Activated CD4-positive, alpha-beta T cell treated with anti-CD3 and anti-CD28 coated beads, Interleukin-2, amount 50 U/mL, for 1 hour (primary cell): ENCODE data around the gene HPF1.
"Not testable (repeated sequence)": the region's sequence is repeated elsewhere in the genome, so short reads cannot be mapped to it uniquely, and the experiment has no call there.

Source experiments
- DNase-seq: peaks from one replicate; pipeline ENCODE4 v3.0.0-alpha.2; 2020

HPF1 gene

GRCh38 chr4:169757575-169758184, at the start of gene HPF1:
Gene HPF1, minus strand, starts transcription at chr4:169757944. Its CDS starts 67 bp downstream, at chr4:169757877.
- DNase-seq = peak; percentile 95

DNA sequence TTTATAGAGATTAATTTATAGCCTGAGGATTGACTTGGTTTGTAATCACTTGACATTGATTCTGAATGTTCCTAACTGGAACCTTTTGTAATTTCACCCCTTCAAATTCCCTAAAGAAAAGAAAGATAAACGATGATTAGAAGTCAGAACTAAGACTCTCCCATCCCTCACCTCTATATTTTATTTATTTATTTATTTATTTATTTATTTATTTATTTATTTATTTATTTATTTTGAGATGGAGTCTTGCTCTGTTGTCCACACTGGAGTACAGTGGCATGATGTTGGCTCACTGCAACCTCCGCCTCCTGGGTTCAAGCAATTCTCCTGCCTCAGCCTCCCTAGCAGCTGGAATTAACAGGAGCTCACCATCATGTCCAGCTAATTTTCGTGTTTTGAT, 49.0 kb upstream of the HPF1 start:
- not testable (repeated sequence) for DNase-seq

DNA sequence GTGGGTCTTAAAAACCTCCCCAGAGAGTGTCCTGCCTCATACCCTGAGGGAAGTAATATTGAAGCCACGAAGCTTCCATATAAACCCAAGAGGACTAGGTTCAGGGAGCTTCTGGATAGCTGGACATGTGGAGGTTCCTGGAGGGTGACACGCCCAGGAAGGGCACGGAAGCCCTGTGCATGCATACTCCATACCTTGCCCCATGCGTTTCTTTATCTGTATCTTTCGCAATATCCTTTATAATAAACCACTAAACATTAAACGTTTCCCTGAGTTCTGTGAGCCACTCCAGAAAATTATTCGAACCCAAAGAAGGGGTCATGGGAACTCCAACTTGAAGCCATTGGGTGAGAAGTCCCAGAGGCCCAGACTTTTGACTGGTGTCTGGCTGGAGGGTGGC, 45.7 kb upstream of the HPF1 start:
- no peak for DNase-seq

DNA sequence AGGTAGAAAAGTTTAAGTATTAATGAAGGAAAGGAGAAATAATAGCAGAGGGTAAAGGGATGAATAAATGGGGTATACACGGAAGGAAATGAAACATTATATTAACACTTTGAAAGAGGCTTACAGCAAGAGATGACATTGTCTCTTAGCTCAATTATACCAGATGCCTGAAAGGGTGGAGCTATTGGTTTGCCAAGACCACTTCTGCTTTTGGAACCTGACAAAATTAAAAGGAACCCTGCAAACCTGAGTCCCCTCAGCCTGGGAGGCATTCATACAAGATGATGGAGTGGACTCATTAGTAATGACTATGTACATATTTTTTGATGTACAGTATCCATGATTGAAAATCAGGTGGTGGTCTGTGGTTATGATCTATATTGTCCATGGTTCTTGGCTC, 45.1 kb upstream of the HPF1 start:
- DNase-seq = no peak

DNA sequence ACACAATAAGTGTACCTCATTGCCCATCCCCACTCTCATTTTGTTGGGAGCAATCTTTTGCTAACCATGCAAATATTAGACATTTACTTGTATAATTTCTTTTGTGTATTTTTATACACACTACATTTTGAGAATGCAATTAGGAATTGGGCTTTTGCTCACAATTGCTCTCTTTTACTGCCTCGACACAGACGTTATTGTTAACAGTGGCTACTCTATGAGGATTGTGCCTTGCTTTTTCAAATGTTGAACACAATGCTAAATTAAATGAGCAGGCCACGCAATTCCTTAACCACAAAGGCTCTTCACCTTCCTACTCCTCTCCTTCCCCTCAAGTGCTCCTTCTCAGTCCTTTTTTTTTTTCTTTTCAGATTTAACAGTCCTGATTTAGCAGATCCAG, 42.8 kb upstream of the HPF1 start:
- no peak for DNase-seq

DNA sequence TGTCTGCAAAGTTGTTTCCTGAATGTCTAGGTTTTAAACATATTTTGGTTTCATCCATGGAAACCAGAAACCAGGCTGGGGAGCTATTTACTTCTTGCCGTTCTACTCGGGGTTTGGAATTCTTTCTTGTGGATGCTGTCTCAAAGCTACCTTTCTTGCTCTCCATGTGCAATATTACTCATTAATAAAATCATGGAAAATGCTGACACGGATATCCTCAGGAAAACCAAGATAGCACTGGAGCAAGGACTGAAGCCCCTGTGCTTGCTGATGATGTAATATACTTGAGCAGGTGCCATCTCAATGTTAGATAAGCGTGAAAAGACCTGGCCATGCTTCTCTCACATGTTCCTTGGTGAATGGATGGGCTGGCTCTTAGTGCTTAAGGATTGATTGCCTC, 41.5 kb upstream of the HPF1 start:
- no peak for DNase-seq

- DNase-seq = no peak
Measured at GRCh38 chr4:169795585-169795984, 37.8 kb upstream of the HPF1 start.

GRCh38 chr4:169791527-169792156, 33.9 kb upstream of the HPF1 start:
- no peak for DNase-seq

GRCh38 chr4:169791062-169791461, 33.3 kb upstream of the HPF1 start:
- no peak for DNase-seq

DNA sequence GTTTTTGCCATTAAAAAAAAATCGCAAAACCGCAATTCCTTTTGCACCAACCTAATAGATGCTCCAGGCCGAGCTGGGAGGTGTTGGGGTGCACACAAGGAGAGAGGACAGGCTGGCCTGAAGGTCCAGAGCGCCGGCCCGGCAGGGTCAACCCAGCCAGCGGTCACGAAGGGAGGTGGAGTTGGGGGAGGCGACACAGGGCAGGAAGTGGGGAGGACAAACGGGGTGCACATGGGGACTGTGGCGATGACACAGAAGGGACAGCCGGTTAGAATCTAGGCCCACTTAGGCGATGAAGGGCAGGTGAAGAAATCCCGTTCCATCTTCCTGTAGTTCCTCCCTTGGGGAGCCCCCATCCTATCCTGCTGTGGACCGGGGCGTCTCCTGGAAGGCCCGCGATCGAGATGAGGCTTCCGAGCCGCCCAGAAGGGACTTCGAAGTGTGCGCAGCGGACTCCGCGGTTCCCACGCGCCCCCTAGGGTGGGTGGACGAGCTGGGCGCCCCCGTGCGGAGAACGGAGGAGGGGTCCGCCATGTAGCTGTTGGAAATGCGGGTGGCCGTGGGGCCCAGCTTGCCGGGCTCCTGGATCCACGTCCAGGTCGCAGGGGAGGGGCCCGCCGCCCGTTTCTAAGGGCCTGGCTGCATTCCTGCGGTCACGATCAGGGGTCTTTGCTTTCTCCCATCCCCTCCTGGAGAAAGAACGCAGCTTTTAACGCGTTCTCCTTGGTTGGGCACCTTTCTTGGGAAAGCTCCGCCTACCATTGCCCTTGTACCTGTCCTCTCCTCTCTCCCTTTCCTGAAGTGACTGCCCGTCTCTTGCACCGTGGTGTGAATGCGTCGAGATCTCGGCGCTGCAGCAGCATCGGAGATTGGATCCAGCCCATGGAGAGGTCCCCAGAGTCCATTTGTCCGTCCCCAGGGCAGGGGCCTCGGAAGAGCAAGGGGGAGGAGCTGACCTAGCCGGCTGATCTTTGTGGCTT, 17.0 kb upstream of the HPF1 start:
- DNase-seq = peak; percentile 17

GRCh38 chr4:169773889-169774288, 16.1 kb upstream of the HPF1 start:
- no peak for DNase-seq

DNA sequence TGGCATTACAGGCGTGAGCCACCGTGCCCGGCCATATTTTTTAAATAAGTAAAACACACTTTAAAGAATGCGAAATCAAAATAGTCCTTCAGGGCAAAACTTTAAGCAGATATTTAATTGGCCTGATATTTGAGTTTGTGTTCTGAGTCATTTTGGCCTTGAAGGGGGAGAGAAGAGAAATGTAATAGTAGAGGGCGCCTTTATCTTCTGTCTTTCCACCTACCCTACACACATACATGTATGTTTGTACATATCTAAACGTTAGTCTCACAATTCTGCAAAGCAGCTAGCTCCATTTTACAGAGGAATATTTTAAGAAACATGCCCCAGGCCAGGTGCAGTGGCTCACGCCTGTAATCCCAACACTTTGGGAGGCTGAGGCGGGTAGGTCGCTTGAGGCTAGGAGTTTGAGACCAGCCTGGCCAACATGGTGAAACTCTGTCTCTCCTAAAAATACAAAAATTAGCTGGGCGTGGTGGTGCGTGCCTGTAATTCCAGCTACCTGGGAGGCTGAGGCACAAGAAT, 13.9 kb upstream of the HPF1 start:
- DNase-seq = not testable (repeated sequence)

DNA sequence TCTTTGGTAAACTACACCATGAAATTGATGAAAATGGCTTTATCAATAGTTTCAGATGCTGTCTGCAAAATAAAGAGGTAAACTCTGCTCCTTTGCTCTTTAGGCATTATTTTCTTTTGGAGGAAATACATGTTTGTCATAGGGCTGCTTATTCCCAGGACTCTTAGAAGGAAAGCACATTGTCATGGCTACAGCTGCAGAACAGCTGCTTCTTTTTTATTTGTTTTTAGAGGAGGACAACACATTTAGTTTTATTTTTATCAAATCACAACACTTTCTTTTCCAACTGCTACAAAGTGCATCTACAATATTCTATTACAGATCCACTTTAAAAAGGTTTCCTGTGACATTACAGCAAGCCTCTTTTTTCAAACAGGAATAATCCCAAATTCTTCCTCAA, 12.7 kb upstream of the HPF1 start:
- DNase-seq = no peak

GRCh38 chr4:169768385-169768784, 10.6 kb upstream of the HPF1 start:
- DNase-seq = no peak

DNA sequence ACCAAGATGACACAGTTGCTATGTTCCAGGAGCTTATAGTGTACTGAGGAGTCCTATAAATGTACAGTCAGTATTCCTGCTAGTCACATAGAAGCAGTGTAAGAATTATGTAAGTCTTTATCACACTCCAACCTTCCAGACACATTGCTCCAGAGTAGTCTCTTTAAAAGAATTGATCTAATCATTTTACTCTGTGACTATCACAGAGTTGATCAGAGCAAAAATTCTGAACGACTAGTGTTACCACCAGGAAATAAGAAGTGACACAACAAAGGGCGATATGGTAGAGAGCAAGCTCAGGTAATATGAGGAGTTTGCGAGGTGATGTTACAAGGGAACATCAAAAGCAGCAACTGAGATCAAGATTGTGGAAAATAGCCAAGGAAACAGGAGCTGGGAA, 9.0 kb upstream of the HPF1 start:
- no peak for DNase-seq

DNA sequence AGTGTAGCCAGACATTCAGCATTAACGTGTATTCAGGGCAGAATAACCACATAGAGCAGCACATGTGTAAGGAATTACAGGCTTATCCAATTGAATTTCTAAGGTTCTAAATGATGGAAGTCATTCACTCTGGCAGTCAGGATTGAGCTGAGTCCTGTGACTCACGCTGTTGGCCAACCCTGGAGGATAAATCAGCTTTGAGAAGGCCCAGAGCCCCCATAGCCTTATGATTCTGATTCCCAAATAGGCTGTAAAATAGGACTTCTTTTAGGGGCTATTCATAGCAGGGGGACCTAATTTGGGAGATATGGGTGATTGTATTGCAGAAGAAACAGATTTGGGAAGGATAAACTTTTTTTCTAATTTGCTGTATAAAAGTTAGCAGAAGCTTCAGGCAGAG, 8.1 kb upstream of the HPF1 start:
- no peak for DNase-seq

GRCh38 chr4:169761846-169762245, 4.1 kb upstream of the HPF1 start:
- no peak for DNase-seq

DNA sequence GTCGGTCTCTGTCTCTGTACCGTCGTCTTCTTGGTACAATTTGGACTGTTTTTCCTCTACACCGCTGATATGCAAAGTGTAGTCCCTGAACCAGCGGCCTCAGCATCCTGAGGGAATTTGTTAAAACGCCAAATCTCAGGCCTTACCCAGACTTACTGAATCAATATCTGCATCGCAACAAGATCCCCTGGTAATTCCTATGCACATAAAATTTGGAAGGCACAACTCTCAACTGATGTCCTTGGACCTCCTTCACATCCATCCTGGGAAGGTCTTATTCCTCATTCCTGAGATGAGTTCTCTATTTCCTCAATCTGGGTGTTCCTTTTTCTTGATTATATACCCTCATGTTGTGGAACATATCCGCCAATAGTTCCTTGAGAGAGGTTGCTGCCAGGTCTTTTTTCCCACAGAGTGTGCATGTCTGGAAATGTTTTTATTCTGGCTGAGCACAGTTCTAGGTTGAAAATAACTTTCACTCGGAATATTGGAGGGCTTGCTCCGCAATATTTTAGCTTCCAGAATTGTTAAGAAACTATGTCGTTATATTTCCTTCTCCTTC, 738 bp upstream of the HPF1 start:
- no peak for DNase-seq

DNA sequence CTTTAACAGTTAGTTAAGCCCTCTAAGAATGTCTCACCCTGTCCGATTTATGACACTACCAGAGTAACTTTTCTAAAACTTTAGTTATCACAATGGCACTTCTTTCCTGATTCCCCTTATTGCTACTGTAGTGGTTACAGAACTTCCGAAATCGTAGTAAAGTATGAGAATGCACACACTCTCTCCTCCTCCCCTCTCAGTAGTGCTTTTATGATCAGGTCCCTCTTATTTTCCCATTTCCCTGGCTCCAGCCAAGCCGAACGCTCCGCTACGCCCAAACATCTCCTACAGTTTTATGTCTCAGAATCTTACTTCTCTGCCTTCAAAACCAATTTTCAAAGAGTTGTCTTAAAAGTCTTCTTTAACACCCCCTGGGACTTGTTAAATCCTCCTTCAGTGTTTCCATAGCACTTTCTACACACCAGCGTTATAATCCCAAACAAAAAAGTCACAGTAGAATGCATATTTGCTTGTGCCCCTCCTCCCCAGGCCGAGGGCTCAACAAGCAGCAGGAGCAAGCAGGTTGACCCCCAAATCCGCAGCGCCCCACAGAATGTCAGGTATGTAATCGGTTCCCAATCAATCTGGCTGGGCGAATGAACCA, 671 bp downstream of the HPF1 start:
- DNase-seq = no peak

DNA sequence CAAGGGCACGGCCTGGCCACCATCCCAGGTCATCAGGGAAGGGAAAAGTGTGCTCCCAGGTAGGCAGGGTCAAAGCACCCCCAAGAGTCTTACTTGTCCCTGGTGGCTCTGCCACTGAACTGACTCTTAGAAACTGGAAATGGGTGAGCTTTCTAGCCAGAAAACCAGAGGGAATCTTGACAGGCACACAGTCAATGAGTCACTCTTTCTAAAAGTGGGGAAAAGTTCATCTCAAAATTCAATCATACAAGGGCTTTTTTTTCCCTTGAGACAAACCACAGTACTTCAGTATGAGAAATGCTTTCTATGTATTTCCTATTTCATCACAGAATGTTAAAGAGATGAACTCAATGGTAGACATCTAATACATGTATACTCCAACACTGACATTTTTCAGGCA, 12.5 kb downstream of the HPF1 start:
- DNase-seq = no peak

DNA sequence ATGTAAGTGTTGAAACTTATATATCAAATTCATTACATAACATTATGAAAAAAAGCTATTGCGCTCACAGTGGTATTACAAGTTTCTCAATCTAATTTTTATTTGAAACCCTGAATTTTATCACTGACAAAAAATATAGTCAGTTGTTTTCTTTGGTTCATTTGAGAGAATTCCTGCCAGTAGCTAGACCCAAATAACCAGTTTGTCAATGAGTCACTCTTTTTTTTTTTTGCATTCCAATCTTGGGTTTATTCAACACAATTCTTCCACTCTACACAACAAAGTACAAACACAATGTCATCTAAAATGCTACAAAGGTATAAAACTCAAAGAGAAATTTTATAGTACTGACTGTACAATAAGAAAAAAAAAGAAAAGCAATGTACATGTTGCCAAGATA, 13.1 kb downstream of the HPF1 start:
- DNase-seq = no peak

DNA sequence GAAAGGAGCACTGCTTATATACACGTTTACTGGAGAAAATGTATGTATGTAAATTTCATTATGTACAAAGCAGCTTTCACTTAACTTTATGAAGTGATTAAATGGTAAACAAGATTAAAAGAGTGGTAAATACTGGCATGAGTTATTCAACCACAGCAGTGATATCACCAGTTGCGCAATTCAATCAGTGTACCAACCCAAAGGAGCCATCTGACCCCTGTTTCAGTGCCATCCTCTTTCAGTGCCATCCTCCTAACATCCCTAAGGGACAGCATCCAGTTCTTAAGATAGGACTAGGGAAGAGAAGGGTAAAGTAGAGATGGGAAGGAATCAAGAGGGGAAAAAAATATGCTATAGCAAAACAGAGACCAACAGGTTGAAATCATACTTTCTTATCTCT, 16.2 kb downstream of the HPF1 start:
- no peak for DNase-seq

DNA sequence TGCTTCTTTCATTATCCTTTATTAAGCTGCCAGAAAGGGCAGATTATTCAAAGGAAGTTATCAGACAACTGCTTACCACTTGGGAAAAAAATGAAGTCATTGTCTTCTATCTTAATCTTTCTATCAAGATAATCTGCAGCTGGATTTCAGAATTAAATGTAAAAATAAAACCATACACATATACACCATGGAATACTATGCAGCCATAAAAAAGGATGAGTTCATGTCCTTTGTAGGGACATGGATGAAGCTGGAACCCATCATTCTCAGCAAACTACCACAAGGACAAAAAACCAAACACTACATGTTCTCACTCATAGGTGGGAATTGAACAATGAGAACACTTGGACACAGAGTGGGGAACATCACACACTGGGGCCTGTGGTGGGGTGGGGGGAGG, 19.1 kb downstream of the HPF1 start:
- DNase-seq = not testable (repeated sequence)
